Neural cell (in vitro differentiated cells): Measurements from ENCODE around the gene NLRP7.

Experiments used
- EP300 ChIP-seq: fragments of 450-650 bp; conservative IDR thresholded peaks from 2 replicates; pipeline ENCODE4 v1.6.1; 2014; ENCODE audit warnings: antibody characterized with exemption, mild to moderate bottlenecking, moderate library complexity; ENCODE audit not compliant: poor library complexity, severe bottlenecking
- EZH2 ChIP-seq: fragments of 200-600, 300-800 bp; shearing (Covaris generic), sonication (generic); IDR thresholded peaks from 2 replicates; pipeline ENCODE4 v1.6.1; 2014; ENCODE audit warnings: antibody characterized with exemption, low read length, borderline replicate concordance, mild to moderate bottlenecking; ENCODE audit not compliant: insufficient read depth, poor library complexity, severe bottlenecking
- MXI1 ChIP-seq: fragments of 450-650 bp; conservative IDR thresholded peaks from 2 replicates; pipeline ENCODE4 v1.6.1; 2014; ENCODE audit warnings: antibody characterized with exemption, mild to moderate bottlenecking; ENCODE audit not compliant: poor library complexity, severe bottlenecking
- POLR2AphosphoS5 ChIP-seq: IDR thresholded peaks from 2 replicates; pipeline ENCODE4 v1.6.1; 2012
- SMC3 ChIP-seq: fragments of 450-650 bp; conservative IDR thresholded peaks from 2 replicates; pipeline ENCODE4 v1.6.1; 2014; ENCODE audit warnings: antibody characterized with exemption, mild to moderate bottlenecking, moderate library complexity; ENCODE audit not compliant: poor library complexity
- TAF1 ChIP-seq: IDR thresholded peaks from 2 replicates; pipeline ENCODE4 v1.6.1; 2012; ENCODE audit warnings: low read depth
- TF ChIP-seq, protein P1 (sequence below): fragments of 450-650 bp; IDR thresholded peaks from 2 replicates; pipeline ENCODE4 v1.5.1; 2014; ENCODE audit warnings: antibody characterized with exemption, mild to moderate bottlenecking, moderate library complexity; ENCODE audit not compliant: poor library complexity, severe bottlenecking
- TF ChIP-seq, protein P2 (sequence below): IDR thresholded peaks from 2 replicates; pipeline ENCODE4 v1.6.1; 2012; ENCODE audit warnings: borderline replicate concordance

DNA sequence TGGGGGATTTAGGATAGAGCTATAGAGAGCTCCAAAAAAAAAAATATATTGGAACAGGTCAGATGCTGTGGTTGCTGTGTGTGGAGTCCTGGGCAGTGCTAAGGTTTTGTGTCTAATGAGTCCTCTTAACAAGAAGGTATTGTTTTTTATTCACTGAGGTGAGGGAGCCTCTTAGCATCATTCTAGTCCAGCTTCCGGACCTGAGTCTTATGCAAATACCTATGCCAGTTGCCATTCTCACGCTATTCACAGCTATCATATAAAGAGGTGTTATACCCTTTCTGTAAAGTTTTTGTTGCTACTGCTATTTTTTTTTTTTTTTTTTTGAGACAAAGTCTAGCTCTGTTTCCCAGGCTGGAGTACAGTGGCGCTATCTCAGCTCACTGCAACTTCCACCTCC, 20.3 kb upstream of the NLRP7 start:
- TF ChIP-seq, protein P1, sequence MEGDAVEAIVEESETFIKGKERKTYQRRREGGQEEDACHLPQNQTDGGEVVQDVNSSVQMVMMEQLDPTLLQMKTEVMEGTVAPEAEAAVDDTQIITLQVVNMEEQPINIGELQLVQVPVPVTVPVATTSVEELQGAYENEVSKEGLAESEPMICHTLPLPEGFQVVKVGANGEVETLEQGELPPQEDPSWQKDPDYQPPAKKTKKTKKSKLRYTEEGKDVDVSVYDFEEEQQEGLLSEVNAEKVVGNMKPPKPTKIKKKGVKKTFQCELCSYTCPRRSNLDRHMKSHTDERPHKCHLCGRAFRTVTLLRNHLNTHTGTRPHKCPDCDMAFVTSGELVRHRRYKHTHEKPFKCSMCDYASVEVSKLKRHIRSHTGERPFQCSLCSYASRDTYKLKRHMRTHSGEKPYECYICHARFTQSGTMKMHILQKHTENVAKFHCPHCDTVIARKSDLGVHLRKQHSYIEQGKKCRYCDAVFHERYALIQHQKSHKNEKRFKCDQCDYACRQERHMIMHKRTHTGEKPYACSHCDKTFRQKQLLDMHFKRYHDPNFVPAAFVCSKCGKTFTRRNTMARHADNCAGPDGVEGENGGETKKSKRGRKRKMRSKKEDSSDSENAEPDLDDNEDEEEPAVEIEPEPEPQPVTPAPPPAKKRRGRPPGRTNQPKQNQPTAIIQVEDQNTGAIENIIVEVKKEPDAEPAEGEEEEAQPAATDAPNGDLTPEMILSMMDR: no peak
- no peak for TF ChIP-seq EP300
- no peak for TF ChIP-seq SMC3
- no peak for TF ChIP-seq TAF1
- TF ChIP-seq POLR2AphosphoS5: no peak
- no peak for TF ChIP-seq MXI1
- TF ChIP-seq EZH2: no peak
- TF ChIP-seq, protein P2, sequence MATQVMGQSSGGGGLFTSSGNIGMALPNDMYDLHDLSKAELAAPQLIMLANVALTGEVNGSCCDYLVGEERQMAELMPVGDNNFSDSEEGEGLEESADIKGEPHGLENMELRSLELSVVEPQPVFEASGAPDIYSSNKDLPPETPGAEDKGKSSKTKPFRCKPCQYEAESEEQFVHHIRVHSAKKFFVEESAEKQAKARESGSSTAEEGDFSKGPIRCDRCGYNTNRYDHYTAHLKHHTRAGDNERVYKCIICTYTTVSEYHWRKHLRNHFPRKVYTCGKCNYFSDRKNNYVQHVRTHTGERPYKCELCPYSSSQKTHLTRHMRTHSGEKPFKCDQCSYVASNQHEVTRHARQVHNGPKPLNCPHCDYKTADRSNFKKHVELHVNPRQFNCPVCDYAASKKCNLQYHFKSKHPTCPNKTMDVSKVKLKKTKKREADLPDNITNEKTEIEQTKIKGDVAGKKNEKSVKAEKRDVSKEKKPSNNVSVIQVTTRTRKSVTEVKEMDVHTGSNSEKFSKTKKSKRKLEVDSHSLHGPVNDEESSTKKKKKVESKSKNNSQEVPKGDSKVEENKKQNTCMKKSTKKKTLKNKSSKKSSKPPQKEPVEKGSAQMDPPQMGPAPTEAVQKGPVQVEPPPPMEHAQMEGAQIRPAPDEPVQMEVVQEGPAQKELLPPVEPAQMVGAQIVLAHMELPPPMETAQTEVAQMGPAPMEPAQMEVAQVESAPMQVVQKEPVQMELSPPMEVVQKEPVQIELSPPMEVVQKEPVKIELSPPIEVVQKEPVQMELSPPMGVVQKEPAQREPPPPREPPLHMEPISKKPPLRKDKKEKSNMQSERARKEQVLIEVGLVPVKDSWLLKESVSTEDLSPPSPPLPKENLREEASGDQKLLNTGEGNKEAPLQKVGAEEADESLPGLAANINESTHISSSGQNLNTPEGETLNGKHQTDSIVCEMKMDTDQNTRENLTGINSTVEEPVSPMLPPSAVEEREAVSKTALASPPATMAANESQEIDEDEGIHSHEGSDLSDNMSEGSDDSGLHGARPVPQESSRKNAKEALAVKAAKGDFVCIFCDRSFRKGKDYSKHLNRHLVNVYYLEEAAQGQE: no peak
